HepG2 (cell line): ENCODE results near the gene GSK3B. TPM values are rescaled to one million over a fixed set of nuclear protein-coding genes. Genes with fewer than 3 reads are reported as not detected.
A peak's percentile ranks its signal among the peaks of the same experiment; 100 is the strongest.

Source experiments
- ATF1 ChIP-seq: IDR thresholded peaks from 2 replicates; pipeline ENCODE4 v1.6.1; 2016; ENCODE audit warnings: mild to moderate bottlenecking, control low read depth
- ESRRA ChIP-seq: sonication (generic); formaldehyde crosslinking; IDR thresholded peaks from 2 replicates; pipeline ENCODE4 v1.5.1; 2020; ENCODE audit warnings: mild to moderate bottlenecking, low read depth, missing genetic modification reagents
- GTF2F1 ChIP-seq: fragments of 150-350 bp; IDR thresholded peaks from 2 replicates; pipeline ENCODE4 v1.6.1; 2014; ENCODE audit warnings: low read length
- HOMEZ ChIP-seq: IDR thresholded peaks from 2 replicates; pipeline ENCODE4 v1.6.1; 2016; ENCODE audit warnings: low read depth
- IRX3 ChIP-seq: sonication (generic); formaldehyde crosslinking; IDR thresholded peaks from 2 replicates; pipeline ENCODE4 v1.8.1; 2023; ENCODE audit warnings: mild to moderate bottlenecking, low read depth, missing genetic modification reagents, borderline replicate concordance
- ISL2 ChIP-seq: sonication (generic); formaldehyde crosslinking; IDR thresholded peaks from 2 replicates; pipeline ENCODE4 v1.5.0; 2020; ENCODE audit warnings: missing genetic modification reagents
- MED1 ChIP-seq: sonication (generic); formaldehyde crosslinking; IDR thresholded peaks from 2 replicates; pipeline ENCODE4 v1.4.0; 2020; ENCODE audit warnings: missing genetic modification reagents
- NFRKB ChIP-seq: fragments of 450-650 bp; IDR thresholded peaks from 2 replicates; pipeline ENCODE4 v1.6.1; 2017
- PAX8 ChIP-seq: sonication (generic); formaldehyde crosslinking; IDR thresholded peaks from 2 replicates; pipeline ENCODE4 v1.8.0; 2022; ENCODE audit warnings: mild to moderate bottlenecking, missing genetic modification reagents, borderline replicate concordance
- REPIN1 ChIP-seq: sonication (generic); formaldehyde crosslinking; IDR thresholded peaks from 2 replicates; pipeline ENCODE4 v1.8.0; 2022; ENCODE audit warnings: missing genetic modification reagents, low read depth, mild to moderate bottlenecking, borderline replicate concordance
- SOX6 ChIP-seq, 2 experiments: fragments of 450-650 bp in 1 of 2; sonication (generic) in 1 of 2; formaldehyde crosslinking in 1 of 2; IDR thresholded peaks; 2 replicates each; pipeline versions ENCODE4 v1.4.0 to v1.6.1; 2017 to 2020; ENCODE audit warnings: antibody characterized with exemption in 1 of 2, mild to moderate bottlenecking in 1 of 2, missing genetic modification reagents in 1 of 2
- TGIF2 ChIP-seq: IDR thresholded peaks from 2 replicates; pipeline ENCODE4 v1.6.1; 2016; ENCODE audit warnings: control low read depth, missing compliant biosample characterization
- ZBTB46 ChIP-seq: sonication (generic); formaldehyde crosslinking; IDR thresholded peaks from 2 replicates; pipeline ENCODE4 v1.4.0; 2020; ENCODE audit warnings: mild to moderate bottlenecking, missing genetic modification reagents, borderline replicate concordance
- ZNF274 ChIP-seq: sonication (generic); formaldehyde crosslinking; IDR thresholded peaks from 2 replicates; pipeline ENCODE4 v1.5.1; 2020; ENCODE audit warnings: mild to moderate bottlenecking, missing genetic modification reagents
- ZNF574 ChIP-seq: sonication (generic); formaldehyde crosslinking; IDR thresholded peaks from 2 replicates; pipeline ENCODE4 v1.4.0; 2020; ENCODE audit warnings: missing genetic modification reagents
- ZNF670 ChIP-seq: sonication (generic); formaldehyde crosslinking; IDR thresholded peaks from 2 replicates; pipeline ENCODE4 v1.8.0; 2022; ENCODE audit warnings: mild to moderate bottlenecking, missing genetic modification reagents, borderline replicate concordance
- ZXDC ChIP-seq: sonication (generic); formaldehyde crosslinking; IDR thresholded peaks from 2 replicates; pipeline ENCODE4 v1.5.0; 2020; ENCODE audit warnings: mild to moderate bottlenecking, missing genetic modification reagents
- polyA plus RNA-seq, 8 experiments: library from polyadenylated mRNA; depleted of rRNA in 3 of 8; stranded (reverse) in 7 of 8; unstranded in 1 of 8; fragments of >200 nt; fragmentation: Illumina TruSeq in 4 of 8; extraction: Trizol in 4 of 8; gene quantifications; 2 replicates each; pipeline versions ENCODE4 v1.2.1 to v1.2.3, GENCODE V29; 2011 to 2016; ENCODE audit warnings: low read depth in 4 of 8, missing spikeins in 1 of 8, mixed read lengths in 1 of 8; ENCODE audit not compliant: insufficient read depth in 1 of 8
- total RNA-seq, 5 experiments: library from RNA; depleted of rRNA; stranded (reverse); fragments of >200 nt; fragmentation: Illumina TruSeq; extraction: Trizol; gene quantifications; 2 replicates each; pipeline ENCODE4 v1.2.3, GENCODE V29; 2016; ENCODE audit warnings: low read depth in 1 of 5

GSK3B gene
- total and polyA plus RNA-seq, 2 of the 13 experiments (the other 11 are each of a cell fraction or from before 2014, with no cell fraction given) = 22.3 to 30.1 TPM

GRCh38 chr3:120093911-120094775, at the start of gene GSK3B (continued):
- no peak for TF ChIP-seq ZBTB46
- TF ChIP-seq ZNF670 (CRISPR knock-in tag) = no peak
- TF ChIP-seq SOX6 (IDR thresholded peaks at IDR 0.05) = no peak
- TF ChIP-seq SOX6 (CRISPR knock-in tag; IDR thresholded peaks at IDR 0.05) = peak; percentile 58
- TF ChIP-seq ZNF574 (CRISPR knock-in tag) = peak; percentile 55
- TF ChIP-seq IRX3 = no peak
- 0 out of 2 replicates have a peak, but pooled peaks have one; percentile 38 for TF ChIP-seq PAX8 (CRISPR knock-in tag)
- TF ChIP-seq NFRKB = no peak
- peak; percentile 54; the same call in 1 of the 2 replicates for TF ChIP-seq REPIN1 (CRISPR knock-in tag)
- TF ChIP-seq ISL2 = peak; percentile 43; the same call in 1 of the 2 replicates
- 0 out of 2 replicates have a peak, but pooled peaks have one; percentile 8 for TF ChIP-seq MED1 (CRISPR knock-in tag)
- TF ChIP-seq GTF2F1 = no peak
- TF ChIP-seq ATF1 = no peak
- TF ChIP-seq TGIF2 (CRISPR knock-in tag) = no peak; the same call in 1 of the 2 replicates
- TF ChIP-seq ESRRA (CRISPR knock-in tag) = peak; percentile 52; the same call in 1 of the 2 replicates
- TF ChIP-seq HOMEZ (CRISPR knock-in tag) = peak; percentile 12; the same call in 1 of the 2 replicates
- TF ChIP-seq ZXDC (CRISPR knock-in tag) = 0 out of 2 replicates have a peak, but pooled peaks have one; percentile 24
- peak; percentile 66; the same call in 1 of the 2 replicates for TF ChIP-seq ZNF274
